ENCODE measurements around the gene C1QTNF6. TPM values are rescaled to one million over a fixed set of nuclear protein-coding genes. Genes with fewer than 3 reads are reported as not detected.

Gene C1QTNF6
- total RNA-seq (2021) = 6.3 and 8.6 TPM in 2 replicates
- Bru-seq, nascent RNA = percentile 48 among the genes with signal in this experiment
- BruChase-seq, experiment 1, labeled RNA remaining after a 2-hour chase = percentile 55 among the genes with signal in this experiment
- percentile 55 among the genes with signal in this experiment for BruChase-seq, experiment 2, labeled RNA remaining after a 6-hour chase
- long read RNA-seq, transcript C1QTNF6-201 (3 exons, 2,934 nt) = major isoform, 7 of 11 reads
- long read RNA-seq, partial matches to known transcripts = 1 of 11 reads
- long read RNA-seq, other reads (novel, unspliced or antisense) = 1 of 11 reads

- DNase-seq (ENCODE audit: low spot score) = peak; percentile 70
- H3K4me1 ChIP-seq (ENCODE audit: insufficient read depth, low read length, poor library complexity, severe bottlenecking) = peaks cover 35% of the 10 kb centered on the region
- ChIA-PET POLR2A (ENCODE audit: low non-redundant PET) (no interaction called here), CTCF (interaction anchor here (0.6 to 0.8 kb wide), 2 partner anchors 10 to 11 kb away, joined by 3 to 4 read pairs; no protein-coding TSS in a partner anchor)
- BruUV-seq (replicated peaks) = TSS peak; percentile 36
- peak within 1 kb of the TSS; percentile 50 for H3K4me3 ChIP-seq (ENCODE audit: low read depth, low read length, poor library complexity, severe bottlenecking)
- TF ChIP-seq, protein P1, sequence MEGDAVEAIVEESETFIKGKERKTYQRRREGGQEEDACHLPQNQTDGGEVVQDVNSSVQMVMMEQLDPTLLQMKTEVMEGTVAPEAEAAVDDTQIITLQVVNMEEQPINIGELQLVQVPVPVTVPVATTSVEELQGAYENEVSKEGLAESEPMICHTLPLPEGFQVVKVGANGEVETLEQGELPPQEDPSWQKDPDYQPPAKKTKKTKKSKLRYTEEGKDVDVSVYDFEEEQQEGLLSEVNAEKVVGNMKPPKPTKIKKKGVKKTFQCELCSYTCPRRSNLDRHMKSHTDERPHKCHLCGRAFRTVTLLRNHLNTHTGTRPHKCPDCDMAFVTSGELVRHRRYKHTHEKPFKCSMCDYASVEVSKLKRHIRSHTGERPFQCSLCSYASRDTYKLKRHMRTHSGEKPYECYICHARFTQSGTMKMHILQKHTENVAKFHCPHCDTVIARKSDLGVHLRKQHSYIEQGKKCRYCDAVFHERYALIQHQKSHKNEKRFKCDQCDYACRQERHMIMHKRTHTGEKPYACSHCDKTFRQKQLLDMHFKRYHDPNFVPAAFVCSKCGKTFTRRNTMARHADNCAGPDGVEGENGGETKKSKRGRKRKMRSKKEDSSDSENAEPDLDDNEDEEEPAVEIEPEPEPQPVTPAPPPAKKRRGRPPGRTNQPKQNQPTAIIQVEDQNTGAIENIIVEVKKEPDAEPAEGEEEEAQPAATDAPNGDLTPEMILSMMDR (conservative IDR thresholded peaks at IDR 0.05; ENCODE audit: low read depth, low read length) = no peak
- no peak for TF ChIP-seq EZH2 (IDR thresholded peaks at IDR 0.05; ENCODE audit: borderline replicate concordance, low read depth, low read length, poor library complexity, severe bottlenecking)
- peak within 1 kb of the TSS; percentile 92 for H3K27ac ChIP-seq (ENCODE audit: low read depth, low read length, poor library complexity, severe bottlenecking)
- no peaks in the 10 kb centered on the region for H3K27me3 ChIP-seq (replicated peaks; ENCODE audit: insufficient read depth, low read depth, low read length, poor library complexity)
- intact Hi-C loops (cut with micrococcal nuclease; ENCODE audit: unreplicated experiment) = no loop called here
- peaks cover 7% of the 10 kb centered on the region for H3K9me3 ChIP-seq (ENCODE audit: low read depth, low read length, poor library complexity, severe bottlenecking)
- H3K36me3 ChIP-seq (ENCODE audit: insufficient read depth, low read length, poor library complexity, severe bottlenecking) = no peaks in the 10 kb centered on the region
These were observed at the start of gene C1QTNF6 for GRCh38 chr22:37187891-37188761. C1QTNF6 (minus strand) TSS chr22:37188247; CDS start chr22:37188213, 34 bp downstream.

GRCh38 chr22:37235897-37236607, 48.0 kb upstream of the C1QTNF6 start:
- Histone ChIP-seq H3K9me3 (ENCODE audit: low read depth, low read length, poor library complexity, severe bottlenecking) (no peaks in the 10 kb centered on the region), H3K27ac (ENCODE audit: low read depth, low read length, poor library complexity, severe bottlenecking) (no peak overlapping the region), H3K4me3 (ENCODE audit: low read depth, low read length, poor library complexity, severe bottlenecking) (no peak overlapping the region), H3K4me1 (ENCODE audit: insufficient read depth, low read length, poor library complexity, severe bottlenecking) (no peaks in the 10 kb centered on the region), H3K27me3 (replicated peaks; ENCODE audit: insufficient read depth, low read depth, low read length, poor library complexity) (no peaks in the 10 kb centered on the region), H3K36me3 (ENCODE audit: insufficient read depth, low read length, poor library complexity, severe bottlenecking) (no peaks in the 10 kb centered on the region)
- POLR2A ChIA-PET (ENCODE audit: low non-redundant PET) = no interaction called here
- intact Hi-C loops (cut with micrococcal nuclease; ENCODE audit: unreplicated experiment) = no loop called here
- CTCF ChIA-PET = no interaction called here
- no TSS peak for BruUV-seq (replicated peaks)
- TF ChIP-seq EZH2 (IDR thresholded peaks at IDR 0.05; ENCODE audit: borderline replicate concordance, low read depth, low read length, poor library complexity, severe bottlenecking) = no peak
- TF ChIP-seq, protein P1 (conservative IDR thresholded peaks at IDR 0.05; ENCODE audit: low read depth, low read length) = no peak
- DNase-seq (ENCODE audit: low spot score) = no peak

Measured in A673 (cell line).